GM19455 (cell line): ENCODE measurements around the gene SLC46A3.
"Not testable (repeated sequence)": the region's sequence is repeated elsewhere in the genome, so short reads cannot be mapped to it uniquely, and the experiment has no call there.

Source experiments
- ATAC-seq: cut with Tn5 transposase; IDR thresholded peaks from one replicate; pipeline ENCODE4 v1.9.1; 2021; ENCODE audit not compliant: unreplicated experiment

Gene SLC46A3

DNA sequence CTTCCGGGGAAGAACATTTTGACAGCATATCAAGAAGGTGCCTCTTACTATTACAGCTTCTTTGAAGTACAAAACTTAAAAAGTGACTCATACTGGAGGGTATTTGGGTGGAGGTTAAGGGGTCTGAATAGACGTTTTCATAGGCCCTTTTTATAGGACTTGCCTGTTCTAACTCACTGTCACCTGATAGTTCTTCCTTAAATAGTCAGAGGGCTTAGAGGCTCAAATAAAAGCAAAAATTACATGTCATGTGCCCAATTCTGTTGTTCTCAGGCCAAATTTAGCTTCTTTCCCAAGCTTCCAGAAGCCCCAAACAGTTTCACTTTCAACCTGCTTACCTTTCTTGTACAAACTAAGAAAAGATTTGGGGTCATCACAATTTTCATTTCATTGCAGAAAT, 16.1 kb upstream of the SLC46A3 start:
- ATAC-seq: no peak

DNA sequence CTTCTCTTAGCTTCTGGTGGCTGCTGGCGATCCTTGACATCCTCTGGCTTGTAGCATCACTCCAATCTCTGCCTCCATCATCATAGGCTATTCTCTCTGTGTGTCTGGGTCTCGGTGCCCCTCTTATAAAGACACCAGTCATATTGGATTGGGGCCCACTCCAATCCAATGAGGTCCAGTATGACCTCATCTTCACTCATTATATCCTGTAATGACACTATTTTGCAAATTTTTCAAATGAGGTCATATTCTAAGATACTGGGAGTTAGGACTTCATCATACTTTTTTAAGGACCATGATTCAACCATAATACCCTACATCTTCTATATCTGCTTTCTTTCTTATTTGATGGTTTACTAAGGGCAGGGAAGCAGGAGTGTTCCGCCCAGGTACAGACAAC, 12.0 kb upstream of the SLC46A3 start:
- ATAC-seq: no peak

DNA sequence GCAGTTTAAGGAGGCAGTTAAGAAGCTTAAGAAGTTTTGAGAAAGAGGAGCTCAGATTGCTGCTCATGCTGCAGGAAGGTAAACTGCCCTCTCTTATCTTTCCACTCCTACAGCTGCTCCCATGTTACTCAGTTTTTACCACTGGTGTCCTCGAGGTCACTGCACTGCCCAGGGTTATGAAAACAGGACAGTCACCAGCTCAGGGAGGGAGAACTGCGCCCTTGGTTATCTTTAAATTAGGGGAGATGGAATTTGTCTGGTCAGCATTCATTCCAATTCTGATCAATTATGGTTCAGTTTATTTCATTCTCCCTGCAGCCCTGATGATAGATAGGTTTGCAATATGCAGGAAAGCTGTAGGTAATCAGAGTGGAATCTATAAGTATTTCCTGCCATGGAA, 10.8 kb upstream of the SLC46A3 start:
- no peak for ATAC-seq

DNA sequence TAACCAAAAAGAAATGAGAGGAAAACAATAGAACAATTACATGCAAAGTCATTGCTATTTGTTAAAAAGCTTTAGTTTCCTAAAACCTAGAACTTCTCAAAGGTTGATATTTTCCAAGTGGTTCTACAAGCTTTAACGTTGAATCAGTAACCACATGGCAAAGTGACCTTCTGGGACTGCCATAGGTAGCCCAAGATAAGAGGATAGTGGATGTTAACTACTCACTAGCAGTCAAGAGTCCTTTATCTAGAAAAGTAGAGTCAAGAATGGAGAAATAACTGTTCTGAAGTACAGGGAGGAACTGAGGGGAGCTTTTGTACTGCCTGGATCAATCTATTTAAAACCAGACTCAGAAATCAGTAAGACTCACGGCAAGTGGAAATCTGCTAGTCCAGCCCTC, 9.9 kb upstream of the SLC46A3 start:
- no peak for ATAC-seq

DNA sequence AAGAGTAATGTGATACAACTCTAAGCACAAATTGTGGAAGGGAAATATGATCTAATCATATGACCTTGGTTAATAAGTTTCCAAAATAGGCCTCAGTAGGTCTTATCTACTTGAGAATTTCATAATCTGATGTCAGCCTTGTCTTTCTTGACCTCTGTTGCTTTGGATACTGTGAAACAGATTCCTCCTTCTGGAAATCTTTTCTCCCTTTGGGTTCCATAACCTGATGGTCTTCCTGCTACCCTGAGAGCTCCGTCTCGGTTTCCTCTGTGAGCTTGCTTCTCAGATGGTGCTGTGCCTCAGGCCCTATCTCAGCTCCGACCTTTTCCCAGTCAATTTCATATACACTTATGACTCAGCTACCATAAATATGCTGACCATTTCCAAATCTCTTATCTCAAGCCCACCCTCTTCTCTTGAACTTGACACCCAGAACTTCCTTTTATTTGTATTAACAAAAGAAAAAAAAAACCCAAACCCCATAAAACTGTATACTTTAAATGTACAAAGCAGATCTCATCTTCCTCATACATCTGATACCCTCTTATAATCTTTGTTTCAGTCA, 6.4 kb upstream of the SLC46A3 start:
- ATAC-seq: no peak

DNA sequence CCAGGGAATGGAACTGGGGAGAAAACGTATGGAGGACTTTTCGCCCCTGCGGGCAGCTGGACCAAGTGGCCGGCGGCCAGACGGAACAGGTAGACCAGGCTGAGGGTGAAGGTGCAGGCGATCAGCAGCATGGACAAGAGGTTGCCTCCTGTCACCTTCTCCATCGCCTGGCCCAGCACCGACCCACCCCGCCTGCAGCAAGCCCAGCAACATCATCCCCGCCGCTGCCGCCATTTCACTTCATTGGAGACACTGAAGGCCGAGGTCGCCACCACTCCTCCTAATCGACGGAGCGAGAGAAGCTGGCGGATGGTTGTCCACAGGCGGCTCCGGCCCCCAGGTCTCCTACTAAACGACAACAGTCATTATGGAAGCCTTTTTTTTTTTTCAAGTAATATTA, 5.0 kb upstream of the SLC46A3 start:
- no peak for ATAC-seq

DNA sequence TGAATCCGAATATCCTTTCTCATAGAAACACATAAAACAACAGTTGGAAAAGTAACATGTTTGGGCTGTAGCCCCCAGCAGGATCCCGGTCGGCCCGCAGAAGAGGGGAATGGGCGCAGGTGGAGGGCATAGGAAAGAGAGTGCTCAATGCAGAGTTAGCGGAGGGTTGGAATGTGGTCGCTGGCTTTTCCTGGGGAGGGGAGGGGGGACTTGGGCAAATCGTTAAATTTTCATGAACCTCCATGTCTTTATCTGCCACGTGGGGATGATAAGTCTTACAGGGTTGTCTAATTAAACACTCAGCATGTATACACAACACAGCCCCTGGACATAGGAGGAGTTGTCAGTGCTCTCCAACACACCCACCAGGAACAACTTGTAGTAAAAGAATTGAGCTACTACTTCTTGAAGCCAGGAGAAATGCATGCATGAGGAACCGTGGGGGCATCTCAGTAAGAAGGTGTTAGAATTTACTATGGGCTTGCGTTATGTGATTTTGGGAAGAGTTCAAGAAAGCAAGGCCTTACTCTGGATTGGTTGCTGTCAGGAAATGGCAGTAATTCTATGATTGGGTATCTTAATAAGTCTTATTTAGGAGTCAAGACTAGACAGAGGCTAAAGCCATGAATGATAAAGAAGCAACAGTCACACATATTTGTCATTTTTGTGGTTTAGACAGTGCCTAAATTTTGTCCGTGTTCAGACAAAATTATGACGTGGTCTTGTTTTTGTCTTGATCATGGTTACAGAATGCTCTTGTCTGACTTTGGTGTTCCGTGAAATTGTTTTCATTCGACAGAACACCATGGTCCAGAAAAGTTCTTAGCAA, 671 bp upstream of the SLC46A3 start:
- no peak for ATAC-seq

DNA sequence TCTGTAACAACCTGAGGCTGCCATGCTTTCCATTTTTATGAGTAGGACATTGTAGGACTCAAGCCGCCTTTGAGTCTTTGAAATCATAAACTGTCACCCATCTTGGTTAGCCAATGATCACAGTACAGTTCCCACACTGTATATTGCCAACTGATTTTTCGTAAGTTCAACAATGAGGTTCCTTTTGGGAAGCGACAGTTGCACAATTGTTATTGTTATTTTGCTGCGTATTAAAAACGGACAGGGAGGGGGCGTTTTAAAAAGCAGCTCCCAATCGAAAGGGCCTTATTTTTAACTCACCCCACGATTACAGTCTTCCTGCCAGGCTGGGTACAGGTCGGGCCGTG, 601 bp downstream of the SLC46A3 start:
- no peak for ATAC-seq

GRCh38 chr13:28717170-28717569, 1.6 kb downstream of the SLC46A3 start:
- no peak for ATAC-seq

DNA sequence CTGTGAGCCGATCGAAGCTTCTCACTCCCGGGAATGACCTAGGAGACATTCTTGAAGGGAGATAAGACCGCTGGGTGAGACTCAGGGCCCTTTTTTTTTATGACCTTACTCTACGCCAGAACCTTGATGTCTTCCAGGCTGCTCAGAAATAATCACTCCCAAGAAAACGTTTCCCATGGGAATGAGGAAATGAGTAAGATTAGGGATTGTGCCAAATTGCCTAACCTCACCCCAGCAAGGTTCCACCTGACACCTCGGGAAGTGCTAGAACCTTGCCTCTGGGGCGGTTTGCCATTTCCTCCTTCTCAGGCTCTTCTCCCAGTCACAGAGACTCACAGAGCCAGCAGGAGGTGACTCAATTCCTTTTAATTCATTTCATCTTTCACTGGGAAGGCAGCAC, 2.3 kb downstream of the SLC46A3 start:
- no peak for ATAC-seq

DNA sequence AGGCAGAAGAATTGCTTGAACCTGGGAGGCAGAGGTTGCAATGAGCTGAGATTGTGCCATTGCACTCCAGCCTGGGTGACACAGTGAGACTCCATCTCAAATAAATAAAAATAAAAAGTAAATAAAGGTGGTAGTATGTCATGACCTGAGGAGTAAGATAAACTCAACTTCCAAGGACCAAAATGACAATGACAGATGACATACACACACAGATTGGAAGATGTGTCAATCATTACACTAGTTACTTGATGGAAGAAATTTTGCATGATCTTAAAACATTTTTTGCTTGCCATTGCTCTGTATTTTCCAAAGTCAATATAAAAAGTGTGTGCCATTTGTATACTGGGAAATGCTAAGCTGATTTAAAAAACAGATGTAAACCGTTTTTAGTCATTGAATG, 4.1 kb downstream of the SLC46A3 start:
- ATAC-seq: no peak

DNA sequence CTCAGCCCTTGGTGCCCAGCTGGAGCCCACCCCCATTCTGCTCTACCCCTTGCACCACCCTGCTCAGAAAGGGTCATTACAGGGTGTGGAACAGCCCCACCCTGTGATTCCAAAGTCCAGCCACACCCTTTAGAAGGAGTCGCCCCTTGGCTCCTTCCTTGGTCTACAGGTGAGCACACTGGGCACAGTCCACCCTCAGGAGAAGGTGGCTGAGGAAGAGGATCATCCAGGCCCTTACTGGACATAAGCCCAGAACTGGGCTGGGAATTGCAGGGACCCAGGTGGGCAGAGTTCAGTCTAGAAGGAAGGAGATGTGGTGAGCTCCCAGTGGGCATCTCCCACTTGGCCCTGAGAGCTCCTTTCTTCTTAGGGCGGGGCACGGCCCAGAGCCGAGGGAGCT, 8.6 kb downstream of the SLC46A3 start:
- ATAC-seq: no peak

DNA sequence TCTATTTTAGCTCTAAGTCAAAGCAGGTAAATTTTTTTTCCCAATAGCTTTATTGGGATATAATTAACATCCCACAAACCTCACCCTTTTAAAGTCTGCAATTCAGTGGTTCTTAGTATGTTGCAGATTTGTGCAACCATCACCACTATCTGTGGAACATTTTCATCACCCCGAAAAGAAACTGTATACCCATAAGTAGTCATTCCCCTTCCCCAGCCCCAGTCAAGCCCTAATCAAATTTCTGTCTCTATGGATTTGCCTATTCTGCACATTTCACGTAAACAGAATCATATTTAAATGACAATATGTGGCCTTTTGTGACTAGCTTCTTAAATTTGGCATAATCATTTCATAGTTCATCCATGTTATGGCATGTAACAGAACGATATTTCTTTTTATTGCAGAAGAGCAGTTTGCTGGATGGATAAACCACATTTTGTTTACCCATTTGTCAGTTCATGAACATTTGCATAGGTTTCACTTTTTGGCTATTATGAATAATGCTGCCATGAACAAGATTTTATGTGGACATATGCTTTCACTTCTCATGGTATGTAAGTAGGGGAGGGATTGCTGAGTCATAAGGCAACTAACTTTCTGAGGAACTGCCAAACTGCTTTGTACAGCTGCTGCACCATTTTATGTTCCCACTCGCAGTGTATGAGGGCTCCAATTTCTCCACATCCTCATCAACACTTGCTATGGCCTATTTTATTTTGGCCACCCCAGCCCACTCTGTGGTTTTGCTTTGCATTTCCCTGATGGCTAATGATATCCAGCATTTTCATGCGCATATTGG, 10.9 kb downstream of the SLC46A3 start:
- ATAC-seq: peak; percentile 96

- ATAC-seq: no peak
Observed at GRCh38 chr13:28705461-28706083, 13.2 kb downstream of the SLC46A3 start.

- no peak for ATAC-seq
Observed at GRCh38 chr13:28704919-28705318, 13.9 kb downstream of the SLC46A3 start.

- no peak for ATAC-seq
Observed at GRCh38 chr13:28704282-28704681, 14.5 kb downstream of the SLC46A3 start.

DNA sequence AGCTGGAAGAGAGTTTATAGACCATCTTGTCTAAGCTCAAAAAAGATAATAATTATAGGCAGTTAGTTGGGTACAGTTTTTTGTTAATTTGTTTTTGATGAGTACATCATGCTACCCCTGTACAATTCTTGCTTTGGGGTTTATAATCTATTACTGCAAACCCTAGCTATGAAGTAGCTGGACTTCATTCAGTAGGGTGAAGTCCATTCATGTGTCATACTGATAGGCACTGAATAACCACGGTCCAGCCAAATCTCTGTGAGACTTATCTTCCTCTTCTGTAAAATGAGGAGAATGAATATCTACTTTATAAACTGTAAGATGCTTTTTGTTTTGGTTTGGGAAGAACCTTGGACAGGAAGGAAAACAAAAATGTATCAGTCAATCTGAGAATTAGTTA, 19.5 kb downstream of the SLC46A3 start:
- no peak for ATAC-seq

- no peak for ATAC-seq
Observed at GRCh38 chr13:28697441-28697840, 21.3 kb downstream of the SLC46A3 start.

- not testable (repeated sequence) for ATAC-seq
Observed at GRCh38 chr13:28693605-28694491, 24.9 kb downstream of the SLC46A3 start.

- no peak for ATAC-seq
Observed at GRCh38 chr13:28685892-28686291, 32.9 kb downstream of the SLC46A3 start.

DNA sequence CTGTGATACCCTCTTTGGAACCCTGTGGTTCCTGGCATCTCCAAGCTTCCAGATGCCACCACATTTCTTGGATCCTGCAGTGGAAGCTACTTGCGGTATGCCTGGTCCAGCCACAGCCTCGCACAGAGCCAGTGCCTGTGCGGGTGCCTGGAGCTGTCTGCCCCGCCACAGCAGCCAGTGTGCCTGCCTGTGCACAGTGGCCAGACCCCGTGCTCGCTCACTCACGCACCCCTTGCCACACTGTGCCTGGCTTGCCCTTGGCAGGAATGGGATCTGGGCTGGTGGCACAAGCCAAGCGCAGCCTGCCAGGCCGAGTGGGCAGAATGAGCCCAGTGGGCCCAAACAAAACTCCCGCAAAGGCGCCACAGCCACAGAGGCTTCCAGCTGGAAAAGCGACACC, 33.7 kb downstream of the SLC46A3 start:
- no peak for ATAC-seq
